Astrocyte (in vitro differentiated cells and primary cell): Measurements from ENCODE around the gene PLEKHA1.

Experiments
- EZH2 ChIP-seq: IDR thresholded peaks from 2 replicates; pipeline ENCODE4 v1.6.1; 2012; ENCODE audit warnings: mild to moderate bottlenecking, low read length, inconsistent platforms; ENCODE audit not compliant: insufficient read depth
- TF ChIP-seq, protein P1 (sequence below): IDR thresholded peaks from 2 replicates; pipeline ENCODE4 v1.5.1; 2011; ENCODE audit warnings: low read depth, mild to moderate bottlenecking, inconsistent platforms, low read length, moderate library complexity; ENCODE audit not compliant: insufficient read depth

DNA sequence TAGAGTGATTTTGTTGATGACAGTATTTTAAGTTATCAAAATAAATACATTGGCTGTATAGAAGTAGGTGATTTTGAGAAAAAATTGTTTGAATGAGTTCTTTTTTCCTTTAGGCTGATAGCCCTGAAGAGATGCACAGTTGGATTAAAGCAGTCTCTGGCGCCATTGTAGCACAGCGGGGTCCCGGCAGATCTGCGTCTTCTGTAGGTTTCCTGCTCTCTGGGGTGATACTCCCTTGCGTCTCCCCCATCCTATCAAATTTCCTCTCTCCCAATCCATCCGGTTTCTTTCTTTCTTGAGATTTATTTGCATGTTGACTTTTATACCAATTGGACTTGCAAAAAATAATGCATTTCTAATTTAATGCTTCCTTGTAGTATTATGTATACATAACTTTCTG, 52.3 kb downstream of the PLEKHA1 start:
- TF ChIP-seq, protein P1, sequence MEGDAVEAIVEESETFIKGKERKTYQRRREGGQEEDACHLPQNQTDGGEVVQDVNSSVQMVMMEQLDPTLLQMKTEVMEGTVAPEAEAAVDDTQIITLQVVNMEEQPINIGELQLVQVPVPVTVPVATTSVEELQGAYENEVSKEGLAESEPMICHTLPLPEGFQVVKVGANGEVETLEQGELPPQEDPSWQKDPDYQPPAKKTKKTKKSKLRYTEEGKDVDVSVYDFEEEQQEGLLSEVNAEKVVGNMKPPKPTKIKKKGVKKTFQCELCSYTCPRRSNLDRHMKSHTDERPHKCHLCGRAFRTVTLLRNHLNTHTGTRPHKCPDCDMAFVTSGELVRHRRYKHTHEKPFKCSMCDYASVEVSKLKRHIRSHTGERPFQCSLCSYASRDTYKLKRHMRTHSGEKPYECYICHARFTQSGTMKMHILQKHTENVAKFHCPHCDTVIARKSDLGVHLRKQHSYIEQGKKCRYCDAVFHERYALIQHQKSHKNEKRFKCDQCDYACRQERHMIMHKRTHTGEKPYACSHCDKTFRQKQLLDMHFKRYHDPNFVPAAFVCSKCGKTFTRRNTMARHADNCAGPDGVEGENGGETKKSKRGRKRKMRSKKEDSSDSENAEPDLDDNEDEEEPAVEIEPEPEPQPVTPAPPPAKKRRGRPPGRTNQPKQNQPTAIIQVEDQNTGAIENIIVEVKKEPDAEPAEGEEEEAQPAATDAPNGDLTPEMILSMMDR: no peak
- no peak for TF ChIP-seq EZH2
